B cell (primary cell): ENCODE data around the gene PLCB1. TPM values are rescaled to one million over a fixed set of nuclear protein-coding genes. Genes with fewer than 3 reads are reported as not detected.

Source experiments
- ATAC-seq: fragments of 200-7000 bp; cut with Tn5 transposase; one replicate; pipeline ENCODE4 v1.10.0; 2021; ENCODE audit warnings: low read depth, mild to moderate bottlenecking, moderate number of reproducible peaks, moderate library complexity
- CTCF ChIA-PET: fragments of 350-600 bp; sonication (Branson Sonifier 250); formaldehyde crosslinking; loops from one replicate; lab custom pipeline; 2021; ENCODE audit warnings: antibody characterized with exemption, inconsistent platforms; lab: Charles Lee
- POLR2A ChIA-PET: fragments of 350-600 bp; sonication (Branson Sonifier 250); formaldehyde crosslinking; loops from one replicate; lab custom pipeline; 2021; ENCODE audit warnings: antibody characterized with exemption; lab: Charles Lee
- DNase-seq: peaks from one replicate; pipeline ENCODE4 v3.0.0; 2013
- H2AFZ ChIP-seq: 2 replicates; pipeline ENCODE4 v1.6.1; 2012; ENCODE audit warnings: mild to moderate bottlenecking, low read depth, low read length; ENCODE audit not compliant: insufficient read depth, poor library complexity, severe bottlenecking
- H3K27ac ChIP-seq, 2 donors: 1 replicate in 1 of 2; 2 replicates in 1 of 2; pipeline ENCODE4 v1.5.1; 2012 to 2013; ENCODE audit warnings: low read length in 2 of 2, mild to moderate bottlenecking in 2 of 2, moderate library complexity in 1 of 2
- H3K27me3 ChIP-seq, 4 experiments: fragments of 200-600 bp in 1 of 4; sonication (generic) in 1 of 4; replicated peaks in 1 of 4; 1 replicate in 2 of 4; 2 replicates in 2 of 4; pipeline versions ENCODE4 v1.6.1 to v1.7.0; 2013 to 2016; ENCODE audit warnings: low read length in 3 of 4, mild to moderate bottlenecking in 2 of 4, mixed read lengths in 1 of 4, moderate library complexity in 1 of 4; ENCODE audit not compliant: insufficient read depth in 4 of 4, control insufficient read depth in 3 of 4; ENCODE audit errors: control extremely low read depth in 1 of 4
- H3K36me3 ChIP-seq, 2 experiments: replicated peaks in 1 of 2; 1 replicate in 1 of 2; 2 replicates in 1 of 2; pipeline versions ENCODE4 v1.6.1 to v1.7.1; 2013; ENCODE audit warnings: low read length in 1 of 2; ENCODE audit not compliant: insufficient read depth in 2 of 2, control insufficient read depth in 1 of 2; ENCODE audit errors: control extremely low read depth in 1 of 2, extremely low read depth in 1 of 2
- H3K4me1 ChIP-seq, 2 donors: fragments of 200-600 bp in 1 of 2; sonication (generic) in 1 of 2; 1 replicate in 1 of 2; 2 replicates in 1 of 2; pipeline versions ENCODE4 v1.5.1 to v1.6.1; 2013 to 2017; ENCODE audit warnings: low read length in 2 of 2; ENCODE audit not compliant: control insufficient read depth in 2 of 2, insufficient read depth in 2 of 2
- H3K4me2 ChIP-seq: replicated peaks from 2 replicates; pipeline ENCODE3; 2012; ENCODE audit warnings: mild to moderate bottlenecking, low read depth, low read length; ENCODE audit not compliant: poor library complexity, severe bottlenecking
- H3K4me3 ChIP-seq, 5 experiments: fragments of 200-600 bp in 1 of 5; sonication (generic) in 1 of 5; 1 replicate in 3 of 5; 2 replicates in 2 of 5; pipeline versions ENCODE4 v1.5.1 to v1.7.0; 2011 to 2016; ENCODE audit warnings: low read length in 4 of 5, mild to moderate bottlenecking in 4 of 5, low read depth in 2 of 5, control low read depth in 1 of 5, moderate library complexity in 1 of 5; ENCODE audit not compliant: insufficient read depth in 1 of 5; ENCODE audit errors: control extremely low read depth in 1 of 5, extremely low read depth in 1 of 5
- H3K79me2 ChIP-seq: fragments of 200-600 bp; sonication (generic); one replicate; pipeline ENCODE4 v1.6.0; 2016; ENCODE audit warnings: low read length; ENCODE audit not compliant: control insufficient read depth, insufficient read depth
- H3K9ac ChIP-seq: fragments of 200-600 bp; sonication (generic); 2 replicates; pipeline ENCODE4 v1.6.1; 2017; ENCODE audit warnings: mild to moderate bottlenecking, low read length, moderate library complexity
- H3K9me3 ChIP-seq, 3 donors: one replicate each; pipeline versions ENCODE4 v1.6.1 to v1.7.1; 2013; ENCODE audit warnings: low read length in 2 of 3; ENCODE audit not compliant: control insufficient read depth in 2 of 3, insufficient read depth in 1 of 3; ENCODE audit errors: control extremely low read depth in 1 of 3
- H4K20me1 ChIP-seq: 2 replicates; pipeline ENCODE4 v1.6.0; 2012; ENCODE audit warnings: mild to moderate bottlenecking, low read length; ENCODE audit not compliant: insufficient read depth, control insufficient read depth, poor library complexity, severe bottlenecking
- H3K27ac Mint-ChIP-seq: one replicate; pipeline ENCODE4 v1.8.0; 2021; ENCODE audit warnings: mixed read lengths
- H3K27me3 Mint-ChIP-seq: one replicate; pipeline ENCODE4 v1.8.0; 2021; ENCODE audit warnings: mixed read lengths
- H3K4me1 Mint-ChIP-seq: one replicate; pipeline ENCODE4 v1.8.0; 2021; ENCODE audit warnings: mixed read lengths
- H3K4me3 Mint-ChIP-seq: one replicate; pipeline ENCODE4 v1.8.0; 2021; ENCODE audit warnings: mixed read lengths
- H3K9me3 Mint-ChIP-seq: one replicate; pipeline ENCODE4 v1.8.0; 2022; ENCODE audit warnings: mixed read lengths; ENCODE audit not compliant: insufficient read depth
- EZH2 ChIP-seq: IDR thresholded peaks from 2 replicates; pipeline ENCODE4 v1.6.1; 2012; ENCODE audit warnings: borderline replicate concordance, low read depth, mild to moderate bottlenecking, moderate library complexity, low read length; ENCODE audit not compliant: insufficient read depth, poor library complexity, severe bottlenecking
- WGBS: methylation state at CpG from one replicate; pipeline ENCODE4 v1.1.5; 2013; ENCODE audit warnings: missing lambda C conversion rate; ENCODE audit not compliant: insufficient coverage; 5-methylcytosine and 5-hydroxymethylcytosine counted together
- intact Hi-C: fragments of 100-400 bp; cut with micrococcal nuclease; formaldehyde crosslinking; loops from one replicate; pipeline ENCODE4 v1.10.0; 2022
- polyA plus RNA-seq: library from polyadenylated mRNA; depleted of rRNA; stranded (reverse); fragments of >200 nt; gene quantifications from 2 replicates; pipeline ENCODE4 v1.2.3, GENCODE V29; 2012
- total RNA-seq, 2 donors: library from RNA; stranded (reverse); fragments of 120-200 nt in 1 of 2; gene quantifications; 1 replicate in 1 of 2; 2 replicates in 1 of 2; pipeline versions ENCODE4 v1.2.3 to v1.2.4, GENCODE V29; 2013 to 2022
- TF ChIP-seq, protein P1 (sequence below): fragments of 200-600 bp; IDR thresholded peaks from one replicate; pipeline ENCODE4 v1.8.0; 2022; ENCODE audit warnings: antibody characterized with exemption, mild to moderate bottlenecking

Gene PLCB1
- total and polyA plus RNA-seq, 2 donors (not counting 1 experiment from before 2014, with no cell fraction given) = 0.18 to 0.47 TPM

DNA sequence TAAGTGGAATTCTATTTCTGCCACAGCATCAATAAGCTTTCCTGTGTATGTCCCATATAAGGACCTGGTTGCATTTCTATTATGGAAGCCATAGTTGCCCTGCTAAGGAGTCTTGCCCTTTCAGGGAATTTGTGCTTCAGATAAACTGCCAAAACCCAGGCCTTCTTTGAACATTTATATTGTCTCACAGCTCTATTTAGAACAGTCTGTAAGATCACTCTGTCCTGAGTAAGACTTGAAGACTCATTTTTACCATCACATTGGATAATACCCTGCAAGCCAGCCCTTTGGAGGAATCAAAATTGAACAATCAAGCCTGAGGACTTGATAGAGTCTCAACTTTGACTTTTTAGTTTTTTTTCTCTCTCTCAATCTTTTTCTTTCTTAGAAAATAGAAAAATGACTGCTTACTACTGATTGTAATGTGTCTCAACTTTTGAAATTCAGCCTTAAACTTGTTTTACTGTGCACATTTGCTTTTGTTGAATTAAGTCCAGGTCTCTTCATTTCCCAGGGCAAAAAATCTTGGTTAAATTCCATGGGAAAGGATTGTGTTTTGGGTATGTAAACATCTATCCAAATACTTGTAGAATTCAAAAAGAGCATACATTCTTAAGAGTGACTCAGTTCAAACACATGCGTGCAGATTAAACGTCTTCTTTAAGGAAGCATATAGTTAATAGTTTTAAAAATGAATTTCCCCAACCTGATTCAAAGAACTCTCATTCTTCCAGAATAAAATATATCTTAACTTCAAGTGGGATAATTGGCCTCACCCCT lies 91.2 kb downstream of the PLCB1 start:
- H3K4me1 Mint-ChIP-seq = no peaks in the 10 kb centered on the region
- no peaks in the 10 kb centered on the region for H3K36me3 ChIP-seq
- H3K9ac ChIP-seq = no peak overlapping the region
- H3K4me2 ChIP-seq = no peak overlapping the region
- H4K20me1 ChIP-seq = no peaks in the 10 kb centered on the region
- no peaks in the 10 kb centered on the region for H3K27me3 ChIP-seq
- intact Hi-C loops = no loop called here
- no peak for DNase-seq
- no peak overlapping the region for H3K27ac ChIP-seq
- CTCF ChIA-PET = no interaction called here
- H3K4me1 ChIP-seq = no peaks in the 10 kb centered on the region
- TF ChIP-seq, protein P1, sequence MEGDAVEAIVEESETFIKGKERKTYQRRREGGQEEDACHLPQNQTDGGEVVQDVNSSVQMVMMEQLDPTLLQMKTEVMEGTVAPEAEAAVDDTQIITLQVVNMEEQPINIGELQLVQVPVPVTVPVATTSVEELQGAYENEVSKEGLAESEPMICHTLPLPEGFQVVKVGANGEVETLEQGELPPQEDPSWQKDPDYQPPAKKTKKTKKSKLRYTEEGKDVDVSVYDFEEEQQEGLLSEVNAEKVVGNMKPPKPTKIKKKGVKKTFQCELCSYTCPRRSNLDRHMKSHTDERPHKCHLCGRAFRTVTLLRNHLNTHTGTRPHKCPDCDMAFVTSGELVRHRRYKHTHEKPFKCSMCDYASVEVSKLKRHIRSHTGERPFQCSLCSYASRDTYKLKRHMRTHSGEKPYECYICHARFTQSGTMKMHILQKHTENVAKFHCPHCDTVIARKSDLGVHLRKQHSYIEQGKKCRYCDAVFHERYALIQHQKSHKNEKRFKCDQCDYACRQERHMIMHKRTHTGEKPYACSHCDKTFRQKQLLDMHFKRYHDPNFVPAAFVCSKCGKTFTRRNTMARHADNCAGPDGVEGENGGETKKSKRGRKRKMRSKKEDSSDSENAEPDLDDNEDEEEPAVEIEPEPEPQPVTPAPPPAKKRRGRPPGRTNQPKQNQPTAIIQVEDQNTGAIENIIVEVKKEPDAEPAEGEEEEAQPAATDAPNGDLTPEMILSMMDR = no peak
- TF ChIP-seq EZH2 = no peak
- no peak overlapping the region for H2AFZ ChIP-seq
- no peak for ATAC-seq
- H3K79me2 ChIP-seq = no peaks in the 10 kb centered on the region
- H3K4me3 ChIP-seq = no peak overlapping the region
- H3K4me3 Mint-ChIP-seq = no peak overlapping the region
- POLR2A ChIA-PET = no interaction called here
- no peaks in the 10 kb centered on the region for H3K9me3 Mint-ChIP-seq
- H3K27me3 Mint-ChIP-seq = peaks cover 2% of the 10 kb centered on the region
- WGBS = no CpG with 5 or more reads among the region's 2 CpGs
- H3K27ac Mint-ChIP-seq = no peak overlapping the region
- no peaks in the 10 kb centered on the region for H3K9me3 ChIP-seq

- Mint-ChIP-seq H3K4me1 (no peaks in the 10 kb centered on the region), H3K27me3 (peaks cover 3% of the 10 kb centered on the region), H3K9me3 (no peaks in the 10 kb centered on the region), H3K27ac (no peak overlapping the region), H3K4me3 (no peak overlapping the region)
- intact Hi-C loops = no loop called here
- Histone ChIP-seq H3K4me1 (no peaks in the 10 kb centered on the region), H3K4me3 (no peak overlapping the region), H3K27ac (no peak overlapping the region), H3K36me3 (no peaks in the 10 kb centered on the region), H3K79me2 (no peaks in the 10 kb centered on the region), H4K20me1 (no peaks in the 10 kb centered on the region), H3K4me2 (no peak overlapping the region), H2AFZ (no peak overlapping the region), H3K9ac (no peak overlapping the region), H3K27me3 (no peaks in the 10 kb centered on the region), H3K9me3 (no peaks in the 10 kb centered on the region)
- no peak for DNase-seq
- 90% methylated on average over 2 of the region's 3 CpGs for WGBS
- CTCF ChIA-PET = no interaction called here
- POLR2A ChIA-PET = no interaction called here
- TF ChIP-seq EZH2 = no peak
- TF ChIP-seq, protein P1 = no peak
- no peak for ATAC-seq
These were observed 93.6 kb downstream of the PLCB1 start for GRCh38 chr20:8225658-8226057.
